B cell (primary cell): ENCODE measurements around the gene ADGRL4.

Experiments
- CTCF ChIP-seq: fragments of 200-600 bp; IDR thresholded peaks from one replicate; pipeline ENCODE4 v1.8.0; 2022; ENCODE audit warnings: antibody characterized with exemption, mild to moderate bottlenecking
- EZH2 ChIP-seq: IDR thresholded peaks from 2 replicates; pipeline ENCODE4 v1.6.1; 2012; ENCODE audit warnings: borderline replicate concordance, low read depth, mild to moderate bottlenecking, moderate library complexity, low read length; ENCODE audit not compliant: insufficient read depth, poor library complexity, severe bottlenecking

GRCh38 chr1:79005945-79006344, 585 bp downstream of the ADGRL4 start:
- no peak for TF ChIP-seq CTCF
- TF ChIP-seq EZH2, result no peak
